Measurements from ENCODE around the gene LIPA. TPM values are rescaled to one million over a fixed set of nuclear protein-coding genes. Genes with fewer than 3 reads are reported as not detected.

The LIPA gene
- total RNA-seq, 2 donors from 2014 or later: 25.6 to 37.2 TPM

DNA sequence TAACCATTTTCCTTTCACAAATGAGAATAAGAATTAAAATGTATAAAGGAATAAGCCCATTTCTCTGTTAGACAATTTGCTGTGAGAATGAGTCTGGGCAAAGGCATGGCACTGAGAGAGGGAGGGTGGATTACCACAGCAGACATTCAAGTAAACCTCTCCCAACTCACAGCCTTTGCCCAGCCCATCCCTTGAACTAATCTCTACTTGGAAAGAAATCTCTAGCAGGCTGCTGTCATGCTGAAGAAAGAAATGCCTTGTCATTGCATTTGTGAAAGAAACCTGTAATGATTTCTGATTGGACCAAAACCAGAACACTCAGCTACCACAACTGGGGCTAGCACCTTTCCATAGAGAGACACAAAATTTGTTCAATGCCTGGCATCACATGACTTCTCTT, 83.7 kb downstream of the LIPA start:
- Histone ChIP-seq H3K27me3 (replicated peaks; ENCODE audit: insufficient read depth) (no peaks in the 10 kb centered on the region), H3K9me3 (no peaks in the 10 kb centered on the region), H3K36me3 (no peaks in the 10 kb centered on the region), H3K4me3 (no peak overlapping the region), H3K4me1 (replicated peaks) (no peaks in the 10 kb centered on the region), H3K27ac (no peak overlapping the region)
- TF ChIP-seq POLR2AphosphoS5 (IDR thresholded peaks at IDR 0.05): no peak
- no peak for TF ChIP-seq POLR2A (IDR thresholded peaks at IDR 0.05)
- TF ChIP-seq, protein P1, sequence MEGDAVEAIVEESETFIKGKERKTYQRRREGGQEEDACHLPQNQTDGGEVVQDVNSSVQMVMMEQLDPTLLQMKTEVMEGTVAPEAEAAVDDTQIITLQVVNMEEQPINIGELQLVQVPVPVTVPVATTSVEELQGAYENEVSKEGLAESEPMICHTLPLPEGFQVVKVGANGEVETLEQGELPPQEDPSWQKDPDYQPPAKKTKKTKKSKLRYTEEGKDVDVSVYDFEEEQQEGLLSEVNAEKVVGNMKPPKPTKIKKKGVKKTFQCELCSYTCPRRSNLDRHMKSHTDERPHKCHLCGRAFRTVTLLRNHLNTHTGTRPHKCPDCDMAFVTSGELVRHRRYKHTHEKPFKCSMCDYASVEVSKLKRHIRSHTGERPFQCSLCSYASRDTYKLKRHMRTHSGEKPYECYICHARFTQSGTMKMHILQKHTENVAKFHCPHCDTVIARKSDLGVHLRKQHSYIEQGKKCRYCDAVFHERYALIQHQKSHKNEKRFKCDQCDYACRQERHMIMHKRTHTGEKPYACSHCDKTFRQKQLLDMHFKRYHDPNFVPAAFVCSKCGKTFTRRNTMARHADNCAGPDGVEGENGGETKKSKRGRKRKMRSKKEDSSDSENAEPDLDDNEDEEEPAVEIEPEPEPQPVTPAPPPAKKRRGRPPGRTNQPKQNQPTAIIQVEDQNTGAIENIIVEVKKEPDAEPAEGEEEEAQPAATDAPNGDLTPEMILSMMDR (IDR thresholded peaks at IDR 0.05): no peak
- intact Hi-C loops (cut with DNase I): no loop called here
- DNase-seq (ENCODE audit: low spot score): no peak

DNA sequence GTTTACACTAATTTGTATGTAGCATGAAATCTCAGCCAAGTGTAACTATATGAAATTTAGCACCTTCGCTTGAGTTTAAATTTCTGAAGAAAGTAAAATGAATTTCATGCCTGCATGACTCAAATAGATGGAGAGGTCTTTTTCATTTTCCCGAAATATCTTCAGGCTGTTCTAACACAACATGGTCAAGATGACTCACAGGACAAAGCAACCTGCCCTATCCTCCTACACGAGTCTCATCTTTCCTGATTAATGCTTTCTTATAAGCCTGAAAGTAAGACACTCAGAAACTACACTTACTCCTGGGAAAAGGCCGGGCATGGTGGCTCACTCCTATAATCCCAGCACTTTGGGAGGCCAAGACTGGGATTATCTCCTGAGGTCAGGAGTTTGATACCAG, 85.7 kb downstream of the LIPA start:
- no peak for DNase-seq (ENCODE audit: low spot score)
- Histone ChIP-seq H3K9me3 (no peaks in the 10 kb centered on the region), H3K36me3 (no peaks in the 10 kb centered on the region), H3K4me1 (replicated peaks) (no peaks in the 10 kb centered on the region), H3K27me3 (replicated peaks; ENCODE audit: insufficient read depth) (no peaks in the 10 kb centered on the region), H3K4me3 (no peak overlapping the region), H3K27ac (no peak overlapping the region)
- intact Hi-C loops (cut with DNase I): no loop called here
- TF ChIP-seq POLR2A (IDR thresholded peaks at IDR 0.05): no peak
- TF ChIP-seq POLR2AphosphoS5 (IDR thresholded peaks at IDR 0.05): no peak
- TF ChIP-seq, protein P1 (IDR thresholded peaks at IDR 0.05): no peak
- WGBS: 89% methylated on average over 4 of the region's 4 CpGs

DNA sequence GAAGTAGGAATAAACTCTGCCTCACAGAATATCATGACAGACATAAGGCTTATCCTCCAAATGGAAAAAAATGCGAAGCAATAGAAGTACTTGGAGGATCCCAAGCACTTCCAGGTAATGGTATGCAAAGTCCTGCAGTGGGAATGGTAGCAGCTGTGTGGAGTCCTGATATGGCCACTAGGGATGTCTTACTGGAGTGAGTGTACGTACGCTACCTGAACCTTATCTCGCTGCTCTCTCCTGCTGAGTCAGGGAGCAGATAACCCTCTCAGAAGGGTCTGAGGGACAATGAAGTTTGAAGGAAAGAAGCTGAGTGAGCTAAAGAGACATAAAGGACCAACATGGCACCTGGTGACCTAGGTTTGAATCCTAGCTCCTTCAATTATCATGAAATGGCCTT, 86.7 kb downstream of the LIPA start:
- no peak overlapping the region for H3K27ac ChIP-seq
- H3K4me3 ChIP-seq: no peak overlapping the region
- H3K4me1 ChIP-seq (replicated peaks): no peaks in the 10 kb centered on the region
- intact Hi-C loops (cut with DNase I): no loop called here
- TF ChIP-seq POLR2AphosphoS5 (IDR thresholded peaks at IDR 0.05) (no peak), POLR2A (IDR thresholded peaks at IDR 0.05) (no peak)
- TF ChIP-seq, protein P1 (IDR thresholded peaks at IDR 0.05): no peak
- 90% methylated on average over 4 of the region's 4 CpGs for WGBS
- H3K36me3 ChIP-seq: no peaks in the 10 kb centered on the region
- DNase-seq (ENCODE audit: low spot score): no peak
- H3K27me3 ChIP-seq (replicated peaks; ENCODE audit: insufficient read depth): no peaks in the 10 kb centered on the region
- no peaks in the 10 kb centered on the region for H3K9me3 ChIP-seq

DNA sequence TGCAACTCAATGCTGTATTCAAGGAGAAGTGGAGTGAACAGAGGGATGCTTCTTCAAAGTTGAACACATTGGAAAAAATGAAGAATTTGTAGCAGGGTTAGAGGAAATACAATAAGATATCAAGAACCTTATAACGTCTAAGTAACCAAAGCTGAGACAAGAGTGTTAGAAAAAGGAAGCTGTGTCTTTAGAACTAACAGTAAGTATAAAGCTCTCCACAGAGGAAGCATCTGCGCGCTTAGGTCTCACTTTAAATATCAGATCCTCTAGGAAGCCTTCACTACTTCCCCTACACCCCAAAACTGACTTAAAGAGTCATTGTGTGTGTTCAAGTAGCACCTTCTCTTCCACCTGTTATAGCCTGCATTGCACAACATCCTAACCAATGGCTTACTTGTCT, 87.5 kb downstream of the LIPA start:
- Histone ChIP-seq H3K4me1 (replicated peaks) (no peaks in the 10 kb centered on the region), H3K4me3 (no peak overlapping the region), H3K36me3 (no peaks in the 10 kb centered on the region), H3K27me3 (replicated peaks; ENCODE audit: insufficient read depth) (no peaks in the 10 kb centered on the region), H3K9me3 (no peaks in the 10 kb centered on the region), H3K27ac (no peak overlapping the region)
- 78% methylated on average over 3 of the region's 3 CpGs for WGBS
- no peak for DNase-seq (ENCODE audit: low spot score)
- intact Hi-C loops (cut with DNase I): no loop called here
- TF ChIP-seq POLR2A (IDR thresholded peaks at IDR 0.05): no peak
- TF ChIP-seq, protein P1 (IDR thresholded peaks at IDR 0.05): no peak
- no peak for TF ChIP-seq POLR2AphosphoS5 (IDR thresholded peaks at IDR 0.05)

Other genes starting within 250 kb of the LIPA start
- gene CH25H, start 44.5 kb downstream of the LIPA start, total RNA-seq: 1 to 10 TPM; 1.1 to 1.6 TPM
- gene IFIT2, start 50.3 kb upstream of the LIPA start, total RNA-seq: 1 to 10 TPM; 4.1 TPM
- 1 to 10 TPM; 6.4 to 9.5 TPM for gene IFIT3, start 76.2 kb upstream of the LIPA start, total RNA-seq
- gene IFIT1B, start 126.3 kb upstream of the LIPA start, total RNA-seq: not detected
- 10 to 100 TPM in 1 of 2 donors, 1 to 10 TPM in 1; 7.6 to 17.4 TPM for gene IFIT1, start 140.8 kb upstream of the LIPA start, total RNA-seq
- gene IFIT5, start 162.8 kb upstream of the LIPA start, total RNA-seq: 10 to 100 TPM; 11.5 TPM